ENCODE data around the gene ROCK2.

DNA sequence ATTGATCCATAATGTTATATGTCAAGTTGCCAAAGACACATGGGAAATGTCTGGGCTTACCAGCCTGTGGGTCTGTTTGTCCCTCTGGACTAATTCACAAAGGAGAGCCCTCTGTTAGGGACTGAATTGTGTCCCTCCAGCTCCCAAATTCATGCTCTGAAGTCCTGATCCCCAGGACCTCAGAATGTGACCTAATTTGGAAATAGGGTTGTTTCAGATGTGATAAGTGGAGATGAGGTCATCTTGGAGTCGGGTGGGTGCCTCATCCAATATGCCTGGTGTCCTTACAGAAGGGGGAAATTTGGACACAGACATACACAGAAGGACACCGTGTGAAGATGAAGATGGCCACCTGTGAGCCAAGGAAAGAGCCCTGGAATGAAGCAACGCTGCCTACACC is 41.4 kb upstream of the ROCK2 start:
- TF ChIP-seq, protein P1, sequence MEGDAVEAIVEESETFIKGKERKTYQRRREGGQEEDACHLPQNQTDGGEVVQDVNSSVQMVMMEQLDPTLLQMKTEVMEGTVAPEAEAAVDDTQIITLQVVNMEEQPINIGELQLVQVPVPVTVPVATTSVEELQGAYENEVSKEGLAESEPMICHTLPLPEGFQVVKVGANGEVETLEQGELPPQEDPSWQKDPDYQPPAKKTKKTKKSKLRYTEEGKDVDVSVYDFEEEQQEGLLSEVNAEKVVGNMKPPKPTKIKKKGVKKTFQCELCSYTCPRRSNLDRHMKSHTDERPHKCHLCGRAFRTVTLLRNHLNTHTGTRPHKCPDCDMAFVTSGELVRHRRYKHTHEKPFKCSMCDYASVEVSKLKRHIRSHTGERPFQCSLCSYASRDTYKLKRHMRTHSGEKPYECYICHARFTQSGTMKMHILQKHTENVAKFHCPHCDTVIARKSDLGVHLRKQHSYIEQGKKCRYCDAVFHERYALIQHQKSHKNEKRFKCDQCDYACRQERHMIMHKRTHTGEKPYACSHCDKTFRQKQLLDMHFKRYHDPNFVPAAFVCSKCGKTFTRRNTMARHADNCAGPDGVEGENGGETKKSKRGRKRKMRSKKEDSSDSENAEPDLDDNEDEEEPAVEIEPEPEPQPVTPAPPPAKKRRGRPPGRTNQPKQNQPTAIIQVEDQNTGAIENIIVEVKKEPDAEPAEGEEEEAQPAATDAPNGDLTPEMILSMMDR (IDR thresholded peaks at IDR 0.05): no peak
- TF ChIP-seq EZH2 (IDR thresholded peaks at IDR 0.05; ENCODE audit: borderline replicate concordance, insufficient read depth, low read depth, low read length, poor library complexity, severe bottlenecking): no peak
